HPDE6-E6E7 (cell line): ENCODE results near the gene CPT1C.

Experiments used
- DNase-seq: peaks from one replicate; pipeline ENCODE4 v3.0.0; 2011; ENCODE audit warnings: missing footprints; ENCODE audit errors: extremely low spot score

The CPT1C gene

GRCh38 chr19:49681830-49682229, 9.1 kb upstream of the CPT1C start:
- DNase-seq, result no peak

GRCh38 chr19:49682274-49682673, 8.6 kb upstream of the CPT1C start:
- DNase-seq, result no peak

GRCh38 chr19:49683814-49684250, 7.1 kb upstream of the CPT1C start:
- DNase-seq, result no peak

- no peak for DNase-seq
These were observed 6.5 kb upstream of the CPT1C start for GRCh38 chr19:49684251-49684982.

- no peak for DNase-seq
These were observed 5.8 kb upstream of the CPT1C start for GRCh38 chr19:49684983-49685553.

- DNase-seq, result no peak
These were observed 5.0 kb upstream of the CPT1C start for GRCh38 chr19:49685845-49686332.

GRCh38 chr19:49686503-49687088, 4.3 kb upstream of the CPT1C start:
- no peak for DNase-seq

GRCh38 chr19:49687150-49687549, 3.8 kb upstream of the CPT1C start:
- DNase-seq, result no peak

GRCh38 chr19:49687566-49688316, 3.2 kb upstream of the CPT1C start:
- DNase-seq, result no peak

GRCh38 chr19:49688531-49689132, 2.3 kb upstream of the CPT1C start:
- DNase-seq, result no peak

- no peak for DNase-seq
These were observed 1.5 kb upstream of the CPT1C start, which contains the start of gene ADM5 for GRCh38 chr19:49689133-49690078. TSS of gene ADM5 (plus strand) at chr19:49689594. CDS start at chr19:49689838, 244 bp downstream.

- no peak for DNase-seq
These were observed 749 bp upstream of the CPT1C start for GRCh38 chr19:49690079-49690655.

GRCh38 chr19:49691243-49692146, 579 bp downstream of the CPT1C start:
- DNase-seq, result no peak

GRCh38 chr19:49692147-49692506, 1.2 kb downstream of the CPT1C start:
- no peak for DNase-seq

GRCh38 chr19:49696115-49696514, 5.2 kb downstream of the CPT1C start:
- no peak for DNase-seq

GRCh38 chr19:49696865-49697264, 5.9 kb downstream of the CPT1C start:
- DNase-seq, result no peak

- DNase-seq, result no peak
These were observed 8.4 kb downstream of the CPT1C start for GRCh38 chr19:49699364-49699763.

- DNase-seq, result no peak
These were observed 9.6 kb downstream of the CPT1C start for GRCh38 chr19:49700563-49700962.

GRCh38 chr19:49701271-49701786, 10.4 kb downstream of the CPT1C start:
- DNase-seq, result no peak
